Testis (tissue), 3 donors: ENCODE measurements around the gene TFAP2C. TPM values are rescaled to one million over a fixed set of nuclear protein-coding genes. Genes with fewer than 3 reads are reported as not detected.
"Not testable (repeated sequence)": the region's sequence is repeated elsewhere in the genome, so short reads cannot be mapped to it uniquely, and the experiment has no call there.

Experiments
- DNase-seq: peaks from one replicate; pipeline ENCODE4 v3.0.0-alpha.2; 2019
- H3K27ac ChIP-seq, 2 donors: fragments of 200-600 bp; sonication (generic); one replicate each; pipeline ENCODE4 v1.5.1; 2019
- H3K27me3 ChIP-seq: fragments of 200-600 bp; sonication (generic); one replicate; pipeline ENCODE4 v1.5.1; 2019
- H3K36me3 ChIP-seq: fragments of 200-600 bp; sonication (generic); one replicate; pipeline ENCODE4 v1.5.1; 2017; ENCODE audit warnings: low read depth; ENCODE audit errors: missing control alignments
- H3K4me1 ChIP-seq: fragments of 200-600 bp; sonication (generic); one replicate; pipeline ENCODE4 v1.5.1; 2019
- H3K4me3 ChIP-seq, 2 donors: fragments of 200-600 bp; sonication (generic); one replicate each; pipeline ENCODE4 v1.5.1; 2017 to 2019
- H3K9me3 ChIP-seq: fragments of 200-600 bp; sonication (generic); one replicate; pipeline ENCODE4 v1.5.1; 2017
- CTCF ChIP-seq, 3 experiments: fragments of 450-650 bp in 2 of 3; fragments of 200-600 bp in 1 of 3; sonication (generic) in 1 of 3; IDR thresholded peaks; one replicate each; pipeline ENCODE4 v1.5.1; 2016 to 2019; ENCODE audit warnings: antibody characterized with exemption in 3 of 3, mild to moderate bottlenecking in 2 of 3, moderate library complexity in 1 of 3
- POLR2A ChIP-seq: fragments of 450-650 bp; IDR thresholded peaks from one replicate; pipeline ENCODE4 v1.6.1; 2017; ENCODE audit warnings: antibody characterized with exemption, mild to moderate bottlenecking, moderate library complexity
- WGBS, 2 donors: methylation state at CpG; one replicate each; pipeline ENCODE4 v1.1.5; 2018; 5-methylcytosine and 5-hydroxymethylcytosine counted together
- intact Hi-C: fragments of 100-400 bp; cut with DNase I; formaldehyde crosslinking; loops from one replicate; pipeline ENCODE4 v1.15.1; 2023; ENCODE audit warnings: low total_unique reads
- polyA plus RNA-seq: library from polyadenylated mRNA; stranded (reverse); fragments of 350-450 nt; fragmentation: Illumina TruSeq; extraction: RNeasy Lipid Tissue Mini Kit (QIAGEN cat#74804); gene quantifications from one replicate; pipeline ENCODE4 v1.2.3, GENCODE V29; 2014; ENCODE audit warnings: low read depth, low replicate concordance; ENCODE audit not compliant: insufficient read depth
- total RNA-seq, 2 donors: library from RNA; depleted of rRNA; stranded (reverse); fragments of >200 nt; gene quantifications; one replicate each; pipeline ENCODE4 v1.2.3, GENCODE V29; 2016

TFAP2C gene
- total and polyA plus RNA-seq, 3 donors from 2014 or later = 1.3 to 1.9 (median 1.4) TPM

GRCh38 chr20:56610098-56610497 is 19.0 kb upstream of the TFAP2C start:
- Histone ChIP-seq H3K4me1 (no peaks in the 10 kb centered on the region), H3K27ac (no peak overlapping the region), H3K4me3 (no peak overlapping the region), H3K9me3 (no peaks in the 10 kb centered on the region), H3K27me3 (no peaks in the 10 kb centered on the region), H3K36me3 (no peaks in the 10 kb centered on the region)
- intact Hi-C loops = no loop called here
- DNase-seq = no peak
- 95 to 96% methylated on average over 6 of the region's 6 CpGs for WGBS, 2 donors
- no peak for TF ChIP-seq POLR2A
- no peak for TF ChIP-seq CTCF (IDR thresholded peaks at IDR 0.05)

GRCh38 chr20:56614196-56614595 is 14.9 kb upstream of the TFAP2C start:
- H3K27ac ChIP-seq = no peak overlapping the region
- H3K36me3 ChIP-seq = no peaks in the 10 kb centered on the region
- H3K4me3 ChIP-seq = no peak overlapping the region
- WGBS, 2 donors = 97 to 98% methylated on average over 2 of the region's 2 CpGs
- no peaks in the 10 kb centered on the region for H3K4me1 ChIP-seq
- DNase-seq = no peak
- intact Hi-C loops = no loop called here
- TF ChIP-seq POLR2A = no peak
- TF ChIP-seq CTCF (IDR thresholded peaks at IDR 0.05) = no peak
- H3K9me3 ChIP-seq = no peaks in the 10 kb centered on the region
- H3K27me3 ChIP-seq = no peaks in the 10 kb centered on the region

- 51 to 55% methylated on average over 6 of the region's 6 CpGs for WGBS, 2 donors
- DNase-seq = no peak
- TF ChIP-seq CTCF (IDR thresholded peaks at IDR 0.05) = no peak
- TF ChIP-seq POLR2A = no peak
- intact Hi-C loops = no loop called here
- Histone ChIP-seq H3K4me3 (no peak overlapping the region), H3K36me3 (no peaks in the 10 kb centered on the region), H3K27ac (no peak overlapping the region), H3K4me1 (no peaks in the 10 kb centered on the region), H3K9me3 (no peaks in the 10 kb centered on the region), H3K27me3 (no peaks in the 10 kb centered on the region)
Observed at GRCh38 chr20:56616716-56617115, 12.4 kb upstream of the TFAP2C start.

- WGBS, 2 donors = 86 to 87% methylated on average over 4 of the region's 4 CpGs
- Histone ChIP-seq H3K4me1 (no peaks in the 10 kb centered on the region), H3K4me3 (no peak overlapping the region), H3K9me3 (no peaks in the 10 kb centered on the region), H3K27ac (no peak overlapping the region), H3K36me3 (no peaks in the 10 kb centered on the region), H3K27me3 (no peaks in the 10 kb centered on the region)
- no peak for DNase-seq
- no peak for TF ChIP-seq CTCF (IDR thresholded peaks at IDR 0.05)
- no peak for TF ChIP-seq POLR2A
- intact Hi-C loops = no loop called here
Observed at GRCh38 chr20:56617489-56617888, 11.6 kb upstream of the TFAP2C start.

GRCh38 chr20:56621730-56622129 is 7.4 kb upstream of the TFAP2C start:
- no peaks in the 10 kb centered on the region for H3K36me3 ChIP-seq
- 46 to 60% methylated on average over 2 of the region's 2 CpGs for WGBS, 2 donors
- H3K9me3 ChIP-seq = no peaks in the 10 kb centered on the region
- H3K4me3 ChIP-seq = no peak overlapping the region
- DNase-seq = no peak
- no peak overlapping the region for H3K27ac ChIP-seq
- intact Hi-C loops = no loop called here
- H3K27me3 ChIP-seq = no peaks in the 10 kb centered on the region
- TF ChIP-seq CTCF (IDR thresholded peaks at IDR 0.05) = no peak
- no peak for TF ChIP-seq POLR2A
- no peaks in the 10 kb centered on the region for H3K4me1 ChIP-seq

GRCh38 chr20:56623930-56624329 is 5.2 kb upstream of the TFAP2C start:
- H3K4me3 ChIP-seq, H3K9me3 ChIP-seq, intact Hi-C loops, H3K27ac ChIP-seq, H3K36me3 ChIP-seq, H3K4me1 ChIP-seq, DNase-seq, H3K27me3 ChIP-seq: not testable (repeated sequence)
- 68 to 89% methylated on average over 7 to 10 of the region's 10 CpGs for WGBS, 2 donors
